Parathyroid adenoma (tissue), 2 donors: ENCODE results near the gene BTBD19.
A peak's percentile ranks its signal among the peaks of the same experiment; 100 is the strongest.

Source experiments
- H2AFZ ChIP-seq: fragments of 300-600 bp; sonication (generic); one replicate; pipeline ENCODE4 v1.7.0; 2017; ENCODE audit warnings: antibody characterized with exemption, mild to moderate bottlenecking
- H3K27ac ChIP-seq: fragments of 300-600 bp; sonication (generic); one replicate; pipeline ENCODE4 v1.7.0; 2017
- H3K27me3 ChIP-seq: fragments of 300-600 bp; sonication (generic); one replicate; pipeline ENCODE4 v1.7.0; 2017; ENCODE audit warnings: low read length; ENCODE audit not compliant: control insufficient read depth, insufficient read depth
- H3K36me3 ChIP-seq: fragments of 300-600 bp; sonication (generic); one replicate; pipeline ENCODE4 v1.7.0; 2017; ENCODE audit warnings: low read length; ENCODE audit not compliant: control insufficient read depth, insufficient read depth
- H3K4me1 ChIP-seq: fragments of 300-600 bp; sonication (generic); one replicate; pipeline ENCODE4 v1.7.0; 2017; ENCODE audit warnings: control low read depth
- H3K4me2 ChIP-seq: fragments of 300-600 bp; sonication (generic); one replicate; pipeline ENCODE4 v1.7.0; 2017; ENCODE audit warnings: low read length
- H3K4me3 ChIP-seq: fragments of 300-600 bp; sonication (generic); one replicate; pipeline ENCODE4 v1.7.0; 2017; ENCODE audit warnings: low read depth, low read length
- H3K79me2 ChIP-seq: fragments of 300-600 bp; sonication (generic); one replicate; pipeline ENCODE4 v1.7.0; 2017; ENCODE audit warnings: control low read depth
- H3K9ac ChIP-seq: fragments of 300-600 bp; sonication (generic); one replicate; pipeline ENCODE4 v1.7.0; 2017; ENCODE audit warnings: mild to moderate bottlenecking
- H3K9me3 ChIP-seq: fragments of 300-600 bp; sonication (generic); one replicate; pipeline ENCODE4 v1.7.0; 2017; ENCODE audit warnings: low read length; ENCODE audit not compliant: control insufficient read depth
- CTCF ChIP-seq: fragments of 300-600 bp; sonication (generic); IDR thresholded peaks from one replicate; pipeline ENCODE4 v1.7.0; 2017; ENCODE audit warnings: antibody characterized with exemption, mild to moderate bottlenecking
- donor health status: primary hyperparathyroidism.

Gene BTBD19

GRCh38 chr1:44805311-44806024 is 2.9 kb upstream of the BTBD19 start:
- Histone ChIP-seq H3K4me3 (no peak overlapping the region), H3K27ac (no peak overlapping the region), H3K36me3 (no peaks in the 10 kb centered on the region), H3K4me1 (peaks cover 36% of the 10 kb centered on the region), H3K9me3 (no peaks in the 10 kb centered on the region), H2AFZ (no peak overlapping the region), H3K9ac (no peak overlapping the region), H3K4me2 (no peak overlapping the region), H3K27me3 (no peaks in the 10 kb centered on the region), H3K79me2 (peaks cover 5% of the 10 kb centered on the region)
- no peak for TF ChIP-seq CTCF

- Histone ChIP-seq H2AFZ (no peak overlapping the region), H3K4me2 (peak overlapping the region; percentile 64), H3K27ac (peak overlapping the region; percentile 100), H3K4me3 (no peak overlapping the region), H3K79me2 (peaks cover 5% of the 10 kb centered on the region), H3K9me3 (no peaks in the 10 kb centered on the region), H3K4me1 (peaks cover 36% of the 10 kb centered on the region), H3K27me3 (no peaks in the 10 kb centered on the region), H3K9ac (no peak overlapping the region), H3K36me3 (no peaks in the 10 kb centered on the region)
- TF ChIP-seq CTCF = no peak
Observed at GRCh38 chr1:44806025-44806703, 2.2 kb upstream of the BTBD19 start.

GRCh38 chr1:44806704-44807363 is 1.5 kb upstream of the BTBD19 start, which contains the start of gene DYNLT4:
Gene DYNLT4, minus strand, starts transcription at chr1:44807351. Its CDS starts 683 bp downstream, at chr1:44806668.
- peak within 1 kb of the TSS; percentile 41 for H3K4me3 ChIP-seq
- peak within 1 kb of the TSS; percentile 83 for H2AFZ ChIP-seq
- H3K79me2 ChIP-seq = peaks cover 5% of the 10 kb centered on the region
- no peaks in the 10 kb centered on the region for H3K9me3 ChIP-seq
- H3K27me3 ChIP-seq = no peaks in the 10 kb centered on the region
- H3K4me2 ChIP-seq = peak within 1 kb of the TSS; percentile 84
- H3K36me3 ChIP-seq = no peaks in the 10 kb centered on the region
- H3K27ac ChIP-seq = peak within 1 kb of the TSS; percentile 100
- no peak for TF ChIP-seq CTCF
- peaks cover 38% of the 10 kb centered on the region for H3K4me1 ChIP-seq
- H3K9ac ChIP-seq = peak within 1 kb of the TSS; percentile 61

GRCh38 chr1:44807364-44808062 is 810 bp upstream of the BTBD19 start:
- peaks cover 41% of the 10 kb centered on the region for H3K4me1 ChIP-seq
- no peaks in the 10 kb centered on the region for H3K27me3 ChIP-seq
- peaks cover 5% of the 10 kb centered on the region for H3K79me2 ChIP-seq
- H3K27ac ChIP-seq = peak overlapping the region; percentile 100
- H3K36me3 ChIP-seq = no peaks in the 10 kb centered on the region
- TF ChIP-seq CTCF = no peak
- peak overlapping the region; percentile 41 for H3K4me3 ChIP-seq
- no peaks in the 10 kb centered on the region for H3K9me3 ChIP-seq
- peak overlapping the region; percentile 83 for H2AFZ ChIP-seq
- H3K4me2 ChIP-seq = peak overlapping the region; percentile 84
- H3K9ac ChIP-seq = peak overlapping the region; percentile 61
